ENCODE measurements around the gene OR4F15.

GRCh38 chr15:101804375-101804774 is 7.6 kb upstream of the OR4F15 start:
- TF ChIP-seq GATA3 (IDR thresholded peaks at IDR 0.05; ENCODE audit: low read depth, low read length) (peak; percentile 61; the same call in 1 of the 2 replicates), GATA2 (IDR thresholded peaks at IDR 0.05; ENCODE audit: low read depth, low read length) (peak; percentile 38)
